ENCODE data around the gene RHOA.
"Not testable (repeated sequence)": the region's sequence is repeated elsewhere in the genome, so short reads cannot be mapped to it uniquely, and the experiment has no call there.

Gene RHOA

GRCh38 chr3:49348361-49348760 is 63.4 kb downstream of the RHOA start:
- H3K4me3 ChIP-seq (ENCODE audit: low read depth, low read length); H3K27ac ChIP-seq (ENCODE audit: low read depth, low read length); H3K36me3 ChIP-seq (ENCODE audit: insufficient read depth, low read length); H2AFZ ChIP-seq (ENCODE audit: low read length, unreplicated experiment); H3K27me3 ChIP-seq (ENCODE audit: insufficient read depth, low read length); H3K79me2 ChIP-seq (ENCODE audit: control insufficient read depth, insufficient read depth, low read length, unreplicated experiment): not testable (repeated sequence)
- peaks cover 47% of the 10 kb centered on the region for H3K4me1 ChIP-seq (ENCODE audit: control insufficient read depth, insufficient read depth, low read length, unreplicated experiment)

- Histone ChIP-seq H2AFZ (ENCODE audit: low read length, unreplicated experiment) (no peak overlapping the region), H3K36me3 (ENCODE audit: insufficient read depth, low read length) (no peaks in the 10 kb centered on the region), H3K4me1 (ENCODE audit: control insufficient read depth, insufficient read depth, low read length, unreplicated experiment) (peaks cover 36% of the 10 kb centered on the region), H3K79me2 (ENCODE audit: control insufficient read depth, insufficient read depth, low read length, unreplicated experiment) (peaks cover 2% of the 10 kb centered on the region), H3K27ac (ENCODE audit: low read depth, low read length) (peak overlapping the region; percentile 82), H3K27me3 (ENCODE audit: insufficient read depth, low read length) (no peaks in the 10 kb centered on the region), H3K4me3 (ENCODE audit: low read depth, low read length) (no peak overlapping the region)
These were observed 65.0 kb downstream of the RHOA start for GRCh38 chr3:49346797-49347251.

- Histone ChIP-seq H3K4me1 (ENCODE audit: control insufficient read depth, insufficient read depth, low read length, unreplicated experiment) (peaks cover 30% of the 10 kb centered on the region), H2AFZ (ENCODE audit: low read length, unreplicated experiment) (no peak overlapping the region), H3K36me3 (ENCODE audit: insufficient read depth, low read length) (no peaks in the 10 kb centered on the region), H3K79me2 (ENCODE audit: control insufficient read depth, insufficient read depth, low read length, unreplicated experiment) (peaks cover 31% of the 10 kb centered on the region), H3K27me3 (ENCODE audit: insufficient read depth, low read length) (no peaks in the 10 kb centered on the region), H3K27ac (ENCODE audit: low read depth, low read length) (no peak overlapping the region), H3K4me3 (ENCODE audit: low read depth, low read length) (no peak overlapping the region)
These were observed 68.6 kb downstream of the RHOA start for GRCh38 chr3:49343163-49343562.

GRCh38 chr3:49341996-49342395 is 69.8 kb downstream of the RHOA start:
- H3K4me1 ChIP-seq (ENCODE audit: control insufficient read depth, insufficient read depth, low read length, unreplicated experiment), result peaks cover 25% of the 10 kb centered on the region
- no peaks in the 10 kb centered on the region for H3K27me3 ChIP-seq (ENCODE audit: insufficient read depth, low read length)
- H3K36me3 ChIP-seq (ENCODE audit: insufficient read depth, low read length), result no peaks in the 10 kb centered on the region
- peak overlapping the region; percentile 24; the same call in 1 of the 2 replicates for H3K27ac ChIP-seq (ENCODE audit: low read depth, low read length)
- no peak overlapping the region for H3K4me3 ChIP-seq (ENCODE audit: low read depth, low read length)
- H3K79me2 ChIP-seq (ENCODE audit: control insufficient read depth, insufficient read depth, low read length, unreplicated experiment), result peaks cover 41% of the 10 kb centered on the region
- no peak overlapping the region for H2AFZ ChIP-seq (ENCODE audit: low read length, unreplicated experiment)

GRCh38 chr3:49339941-49340800 is 71.6 kb downstream of the RHOA start, which contains the start of gene USP4:
USP4 (minus strand) TSS chr3:49340053; CDS start chr3:49340024, 29 bp downstream.
- Histone ChIP-seq H3K4me3 (ENCODE audit: low read depth, low read length) (peak within 1 kb of the TSS; percentile 89), H3K27me3 (ENCODE audit: insufficient read depth, low read length) (no peaks in the 10 kb centered on the region), H3K79me2 (ENCODE audit: control insufficient read depth, insufficient read depth, low read length, unreplicated experiment) (peaks cover 52% of the 10 kb centered on the region), H3K27ac (ENCODE audit: low read depth, low read length) (peak within 1 kb of the TSS; percentile 81), H3K36me3 (ENCODE audit: insufficient read depth, low read length) (peaks cover 5% of the 10 kb centered on the region; the same call in 1 of the 2 replicates), H3K4me1 (ENCODE audit: control insufficient read depth, insufficient read depth, low read length, unreplicated experiment) (peaks cover 13% of the 10 kb centered on the region), H2AFZ (ENCODE audit: low read length, unreplicated experiment) (peak within 1 kb of the TSS; percentile 87)

- Histone ChIP-seq H3K4me3 (ENCODE audit: low read depth, low read length) (peak overlapping the region; percentile 89), H2AFZ (ENCODE audit: low read length, unreplicated experiment) (peak overlapping the region; percentile 87), H3K4me1 (ENCODE audit: control insufficient read depth, insufficient read depth, low read length, unreplicated experiment) (peaks cover 10% of the 10 kb centered on the region), H3K27ac (ENCODE audit: low read depth, low read length) (peak overlapping the region; percentile 81), H3K27me3 (ENCODE audit: insufficient read depth, low read length) (no peaks in the 10 kb centered on the region), H3K36me3 (ENCODE audit: insufficient read depth, low read length) (peaks cover 11% of the 10 kb centered on the region; the same call in 1 of the 2 replicates), H3K79me2 (ENCODE audit: control insufficient read depth, insufficient read depth, low read length, unreplicated experiment) (peaks cover 54% of the 10 kb centered on the region)
These were observed 72.2 kb downstream of the RHOA start for GRCh38 chr3:49339581-49339940.

- H3K36me3 ChIP-seq (ENCODE audit: insufficient read depth, low read length), result peaks cover 20% of the 10 kb centered on the region
- H3K4me1 ChIP-seq (ENCODE audit: control insufficient read depth, insufficient read depth, low read length, unreplicated experiment), result peaks cover 3% of the 10 kb centered on the region
- no peak overlapping the region for H2AFZ ChIP-seq (ENCODE audit: low read length, unreplicated experiment)
- H3K79me2 ChIP-seq (ENCODE audit: control insufficient read depth, insufficient read depth, low read length, unreplicated experiment), result peaks cover 34% of the 10 kb centered on the region
- no peak overlapping the region for H3K4me3 ChIP-seq (ENCODE audit: low read depth, low read length)
- no peaks in the 10 kb centered on the region for H3K27me3 ChIP-seq (ENCODE audit: insufficient read depth, low read length)
- H3K27ac ChIP-seq (ENCODE audit: low read depth, low read length), result no peak overlapping the region
These were observed 77.7 kb downstream of the RHOA start for GRCh38 chr3:49333916-49334633.

GRCh38 chr3:49333091-49333490 is 78.7 kb downstream of the RHOA start:
- Histone ChIP-seq H3K4me3 (ENCODE audit: low read depth, low read length) (no peak overlapping the region), H3K36me3 (ENCODE audit: insufficient read depth, low read length) (peaks cover 20% of the 10 kb centered on the region), H3K27ac (ENCODE audit: low read depth, low read length) (0 out of 2 replicates have a peak overlapping the region, but pooled peaks have one; percentile 4), H2AFZ (ENCODE audit: low read length, unreplicated experiment) (no peak overlapping the region), H3K27me3 (ENCODE audit: insufficient read depth, low read length) (no peaks in the 10 kb centered on the region), H3K4me1 (ENCODE audit: control insufficient read depth, insufficient read depth, low read length, unreplicated experiment) (no peaks in the 10 kb centered on the region), H3K79me2 (ENCODE audit: control insufficient read depth, insufficient read depth, low read length, unreplicated experiment) (peaks cover 25% of the 10 kb centered on the region)

- no peak overlapping the region for H3K4me3 ChIP-seq (ENCODE audit: low read depth, low read length)
- H2AFZ ChIP-seq (ENCODE audit: low read length, unreplicated experiment), result no peak overlapping the region
- H3K27ac ChIP-seq (ENCODE audit: low read depth, low read length), result no peak overlapping the region
- peaks cover 2% of the 10 kb centered on the region for H3K79me2 ChIP-seq (ENCODE audit: control insufficient read depth, insufficient read depth, low read length, unreplicated experiment)
- H3K27me3 ChIP-seq (ENCODE audit: insufficient read depth, low read length), result no peaks in the 10 kb centered on the region
- H3K4me1 ChIP-seq (ENCODE audit: control insufficient read depth, insufficient read depth, low read length, unreplicated experiment), result no peaks in the 10 kb centered on the region
- H3K36me3 ChIP-seq (ENCODE audit: insufficient read depth, low read length), result peaks cover 23% of the 10 kb centered on the region
These were observed 82.6 kb downstream of the RHOA start for GRCh38 chr3:49329186-49329585.

- 0 out of 2 replicates have a peak, but pooled peaks cover 22% of the 10 kb centered on the region for H3K36me3 ChIP-seq (ENCODE audit: insufficient read depth, low read length)
- H3K27me3 ChIP-seq (ENCODE audit: insufficient read depth, low read length); H3K79me2 ChIP-seq (ENCODE audit: control insufficient read depth, insufficient read depth, low read length, unreplicated experiment); H3K4me3 ChIP-seq (ENCODE audit: low read depth, low read length); H3K27ac ChIP-seq (ENCODE audit: low read depth, low read length); H3K4me1 ChIP-seq (ENCODE audit: control insufficient read depth, insufficient read depth, low read length, unreplicated experiment); H2AFZ ChIP-seq (ENCODE audit: low read length, unreplicated experiment): not testable (repeated sequence)
These were observed 83.4 kb downstream of the RHOA start for GRCh38 chr3:49328350-49328749.
